ENCODE results near the gene SPTBN4. TPM values are rescaled to one million over a fixed set of nuclear protein-coding genes. Genes with fewer than 3 reads are reported as not detected.
"Not testable (repeated sequence)": the region's sequence is repeated elsewhere in the genome, so short reads cannot be mapped to it uniquely, and the experiment has no call there.

SPTBN4 gene
- total and polyA plus RNA-seq, 10 of the 15 experiments (the other 5 are each of a cell fraction or from before 2014, with no cell fraction given): 0.04 to 1.1 (median 0.34) TPM; not detected in 1

- ATAC-seq; SMC1A ChIA-PET (ENCODE audit: uncharacterized antibody, unreplicated experiment); H3K27ac ChIP-seq (ENCODE audit: control insufficient read depth, insufficient read depth); POLR2A ChIA-PET; H3K4me1 ChIP-seq (ENCODE audit: control insufficient read depth, insufficient read depth, low read length); FAIRE-seq; H3K36me3 ChIP-seq (ENCODE audit: control insufficient read depth in 2 of 2, insufficient read depth in 2 of 2, low read length in 1 of 2); DNase-seq (ENCODE audit: low read depth, low spot score); H4K20me1 ChIP-seq (ENCODE audit: control insufficient read depth, insufficient read depth); intact Hi-C loops (cut with micrococcal nuclease; ENCODE audit: unreplicated experiment); H2AFZ ChIP-seq (ENCODE audit: control insufficient read depth, low read depth, low read length); H3K9ac ChIP-seq (ENCODE audit: control insufficient read depth, insufficient read depth, low read length); H3K27me3 ChIP-seq (replicated peaks in 1 of 2; ENCODE audit: control insufficient read depth in 2 of 2, insufficient read depth in 2 of 2, low read length in 1 of 2); H3K4me3 ChIP-seq; H3K9me3 ChIP-seq (replicated peaks; ENCODE audit: control insufficient read depth, insufficient read depth, low read length); BruUV-seq (replicated peaks); in situ Hi-C loops (cut with MboI); H3K4me2 ChIP-seq (ENCODE audit: control insufficient read depth, insufficient read depth); H3K79me2 ChIP-seq (ENCODE audit: control insufficient read depth, insufficient read depth, low read length): not testable (repeated sequence)
- 81% methylated on average over 9 of the region's 15 CpGs for WGBS (ENCODE audit: insufficient coverage, insufficient replicate concordance, low lambda C conversion rate, missing lambda C conversion rate)
- ChIA-PET RAD21 (ENCODE audit: unreplicated experiment) (interaction anchor here (1.2 kb wide), 1 partner anchor 12 kb away, joined by 3 read pairs; no protein-coding TSS in a partner anchor), CTCF (interaction anchor here (0.9 to 1.7 kb wide), 2 partner anchors 11 to 171 kb away, joined by 3 to 6 read pairs; no protein-coding TSS in a partner anchor)
Observed at GRCh38 chr19:40475878-40476644, 9.3 kb downstream of the SPTBN4 start.

- Histone ChIP-seq H3K4me1 (ENCODE audit: control insufficient read depth, insufficient read depth, low read length) (no peaks in the 10 kb centered on the region), H3K9ac (ENCODE audit: control insufficient read depth, insufficient read depth, low read length) (no peak overlapping the region), H2AFZ (ENCODE audit: control insufficient read depth, low read depth, low read length) (no peak overlapping the region), H3K9me3 (replicated peaks; ENCODE audit: control insufficient read depth, insufficient read depth, low read length) (no peaks in the 10 kb centered on the region), H3K4me2 (ENCODE audit: control insufficient read depth, insufficient read depth) (no peak overlapping the region), H3K4me3 (no peak overlapping the region), H3K36me3 (ENCODE audit: control insufficient read depth in 2 of 2, insufficient read depth in 2 of 2, low read length in 1 of 2) (no peaks in the 10 kb centered on the region), H3K79me2 (ENCODE audit: control insufficient read depth, insufficient read depth, low read length) (no peaks in the 10 kb centered on the region), H4K20me1 (ENCODE audit: control insufficient read depth, insufficient read depth) (no peaks in the 10 kb centered on the region), H3K27ac (ENCODE audit: control insufficient read depth, insufficient read depth) (no peak overlapping the region), H3K27me3 (replicated peaks in 1 of 2; ENCODE audit: control insufficient read depth in 2 of 2, insufficient read depth in 2 of 2, low read length in 1 of 2) (no peaks in the 10 kb centered on the region)
- no peak for TF ChIP-seq IKZF2 (IDR thresholded peaks at IDR 0.05)
- TF ChIP-seq ZBTB11 (CRISPR knock-in tag; IDR thresholded peaks at IDR 0.05): no peak
- no peak for TF ChIP-seq USF1 (IDR thresholded peaks at IDR 0.05; ENCODE audit: borderline replicate concordance, extremely low read length, insufficient read depth, low read depth, low read length)
- TF ChIP-seq MEF2B (IDR thresholded peaks at IDR 0.05; ENCODE audit: partially characterized antibody, poor library complexity, severe bottlenecking): no peak
- TF ChIP-seq SREBF2 (IDR thresholded peaks at IDR 0.05; ENCODE audit: low read length): no peak
- TF ChIP-seq BRCA1 (IDR thresholded peaks at IDR 0.05; ENCODE audit: low read depth, low read length): no peak
- no peak for TF ChIP-seq NR2F1 (conservative IDR thresholded peaks at IDR 0.05)
- TF ChIP-seq SMARCA5 (IDR thresholded peaks at IDR 0.05): no peak
- no peak for TF ChIP-seq SMAD5 (IDR thresholded peaks at IDR 0.05; ENCODE audit: low read depth)
- TF ChIP-seq USF2 (IDR thresholded peaks at IDR 0.05; ENCODE audit: borderline replicate concordance, low read depth, low read length): no peak
- TF ChIP-seq SP1 (IDR thresholded peaks at IDR 0.05; ENCODE audit: low read depth, low read length): no peak
- TF ChIP-seq EGR1 (IDR thresholded peaks at IDR 0.05; ENCODE audit: borderline replicate concordance in 1 of 2, low read depth in 2 of 2, low read length in 2 of 2): no peak
- BruUV-seq (replicated peaks): no TSS peak
- in situ Hi-C loops (cut with MboI) (no loop called here), intact Hi-C loops (cut with micrococcal nuclease; ENCODE audit: unreplicated experiment) (no loop called here)
- 30% methylated on average over 3 of the region's 3 CpGs for WGBS (ENCODE audit: insufficient coverage, insufficient replicate concordance, low lambda C conversion rate, missing lambda C conversion rate)
- DNase-seq (ENCODE audit: low read depth, low spot score) (no peak), FAIRE-seq (no peak), ATAC-seq (no peak)
- CTCF ChIA-PET: interaction anchor here (1.0 kb wide), 1 partner anchor 10 kb away, joined by 3 read pairs; no protein-coding TSS in a partner anchor
- SMC1A ChIA-PET (ENCODE audit: uncharacterized antibody, unreplicated experiment): no interaction called here
- RAD21 ChIA-PET (ENCODE audit: unreplicated experiment): no interaction called here
- POLR2A ChIA-PET: no interaction called here
Observed at GRCh38 chr19:40486017-40486416, 19.2 kb downstream of the SPTBN4 start.
